ENCODE data around the gene SOBP.

The SOBP gene

GRCh38 chr6:107606407-107606806 is 116.5 kb downstream of the SOBP start:
- H3K4me3 ChIP-seq, result no peak overlapping the region
- no peak overlapping the region for H3K27ac ChIP-seq

GRCh38 chr6:107607116-107607515 is 117.2 kb downstream of the SOBP start:
- H3K27ac ChIP-seq, result no peak overlapping the region
- no peak overlapping the region for H3K4me3 ChIP-seq

GRCh38 chr6:107611094-107611810 is 121.3 kb downstream of the SOBP start:
- Histone ChIP-seq H3K27ac (no peak overlapping the region), H3K4me3 (no peak overlapping the region)

- no peak overlapping the region for H3K27ac ChIP-seq
- H3K4me3 ChIP-seq, result no peak overlapping the region
Observed at GRCh38 chr6:107612762-107613415, 123.0 kb downstream of the SOBP start.

- H3K27ac ChIP-seq, result no peak overlapping the region
- H3K4me3 ChIP-seq, result no peak overlapping the region
Observed at GRCh38 chr6:107613651-107614379, 123.9 kb downstream of the SOBP start.

GRCh38 chr6:107614828-107615227 is 124.9 kb downstream of the SOBP start:
- Histone ChIP-seq H3K27ac (no peak overlapping the region), H3K4me3 (no peak overlapping the region)

GRCh38 chr6:107616775-107617174 is 126.9 kb downstream of the SOBP start:
- no peak overlapping the region for H3K27ac ChIP-seq
- no peak overlapping the region for H3K4me3 ChIP-seq

- Histone ChIP-seq H3K4me3 (no peak overlapping the region), H3K27ac (no peak overlapping the region)
Observed at GRCh38 chr6:107617341-107617932, 127.5 kb downstream of the SOBP start.

GRCh38 chr6:107618672-107619071 is 128.8 kb downstream of the SOBP start:
- H3K4me3 ChIP-seq, result no peak overlapping the region
- H3K27ac ChIP-seq, result peak overlapping the region in 1 of 21 experiments; percentile 39

- H3K4me3 ChIP-seq, result no peak overlapping the region
- no peak overlapping the region for H3K27ac ChIP-seq
Observed at GRCh38 chr6:107620732-107621131, 130.8 kb downstream of the SOBP start.

- H3K27ac ChIP-seq, result no peak overlapping the region
- H3K4me3 ChIP-seq, result no peak overlapping the region
Observed at GRCh38 chr6:107621229-107621937, 131.5 kb downstream of the SOBP start.

GRCh38 chr6:107622269-107622668 is 132.4 kb downstream of the SOBP start:
- Histone ChIP-seq H3K27ac (no peak overlapping the region), H3K4me3 (no peak overlapping the region)

GRCh38 chr6:107624050-107624449 is 134.1 kb downstream of the SOBP start:
- H3K4me3 ChIP-seq, result no peak overlapping the region
- H3K27ac ChIP-seq, result no peak overlapping the region

- no peak overlapping the region for H3K27ac ChIP-seq
- no peak overlapping the region for H3K4me3 ChIP-seq
Observed at GRCh38 chr6:107624541-107624940, 134.6 kb downstream of the SOBP start.

- no peak overlapping the region for H3K27ac ChIP-seq
- no peak overlapping the region for H3K4me3 ChIP-seq
Observed at GRCh38 chr6:107625264-107625663, 135.3 kb downstream of the SOBP start.

- H3K4me3 ChIP-seq, result no peak overlapping the region
- no peak overlapping the region for H3K27ac ChIP-seq
Observed at GRCh38 chr6:107626645-107627044, 136.7 kb downstream of the SOBP start.

- no peak overlapping the region for H3K4me3 ChIP-seq
Observed at GRCh38 chr6:107627969-107628368, 138.1 kb downstream of the SOBP start.

GRCh38 chr6:107628878-107629277 is 139.0 kb downstream of the SOBP start:
- no peak overlapping the region for H3K4me3 ChIP-seq
- H3K27ac ChIP-seq, result no peak overlapping the region

More at GRCh38 chr6:107627969-107628368, 138.1 kb downstream of the SOBP start:
- no peak overlapping the region for H3K27ac ChIP-seq

- no peak overlapping the region for H3K27ac ChIP-seq
Observed at GRCh38 chr6:107629548-107630129, 139.7 kb downstream of the SOBP start.

More at GRCh38 chr6:107629548-107630129, 139.7 kb downstream of the SOBP start:
- no peak overlapping the region for H3K4me3 ChIP-seq
